NCI-H146 (cell line): ENCODE measurements around the gene SLC25A29.

Experiments
- DNase-seq: peaks from one replicate; lab custom pipeline; 2025; lab: John Stamatoyannopoulos, UW

The SLC25A29 gene

DNA sequence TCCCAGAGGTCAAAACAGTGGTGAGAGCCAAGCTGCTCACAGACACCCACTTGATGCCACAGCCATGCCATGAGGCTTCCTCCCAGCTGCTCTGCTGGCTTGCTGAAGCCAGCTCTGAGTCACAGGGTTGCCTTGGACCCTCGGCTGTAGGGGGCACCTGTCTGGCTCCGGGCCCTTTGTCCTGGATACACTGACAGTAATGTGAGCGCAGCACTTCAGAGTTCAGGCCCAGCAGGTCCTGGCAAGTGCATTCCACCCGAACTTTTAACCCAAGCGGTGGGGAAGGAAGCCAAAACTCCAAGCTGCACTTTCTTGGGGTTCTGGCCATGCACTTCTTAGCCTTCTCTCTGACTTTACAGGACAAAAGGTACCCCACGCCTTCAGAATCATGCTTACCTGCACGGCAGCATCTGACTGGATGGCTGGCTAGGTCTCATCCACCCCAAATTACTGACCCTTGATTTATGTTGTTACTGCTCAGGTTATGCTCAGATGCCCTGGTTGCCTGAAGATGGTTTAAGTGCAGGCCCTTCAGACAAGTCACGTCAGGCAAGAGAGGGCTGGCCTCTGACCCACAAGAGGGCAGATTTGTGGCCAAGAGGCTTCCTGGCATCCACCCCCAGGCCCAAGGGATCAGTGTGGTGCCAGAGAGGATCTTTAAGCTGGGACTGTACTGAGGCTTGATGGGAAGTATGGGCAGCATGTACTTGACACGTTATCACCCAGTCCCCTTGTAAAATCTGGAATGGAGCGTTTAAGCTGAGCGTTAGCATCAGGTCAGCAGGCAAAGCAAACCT lies 24.8 kb downstream of the SLC25A29 start:
- no peak for DNase-seq

DNA sequence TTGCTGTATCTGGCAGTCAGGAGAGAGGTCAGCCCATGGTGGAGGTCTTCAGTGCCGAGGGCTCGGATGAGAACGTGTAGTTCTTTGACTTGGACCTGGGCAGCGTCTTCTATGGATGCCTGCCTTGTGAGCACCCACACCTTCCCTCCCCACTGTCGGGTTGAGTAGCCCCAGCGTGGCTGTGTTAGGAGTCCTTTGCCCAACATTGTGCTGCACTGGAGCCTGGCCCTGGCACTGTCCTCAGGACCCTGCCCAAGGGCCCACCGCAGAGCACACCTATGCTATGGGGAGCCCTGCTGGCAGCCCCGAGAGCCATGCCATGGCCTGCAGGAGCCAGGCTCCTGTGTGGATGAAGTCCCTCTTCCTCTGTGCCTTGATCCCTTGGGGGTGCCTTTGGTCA lies 26.7 kb downstream of the SLC25A29 start:
- DNase-seq = no peak

DNA sequence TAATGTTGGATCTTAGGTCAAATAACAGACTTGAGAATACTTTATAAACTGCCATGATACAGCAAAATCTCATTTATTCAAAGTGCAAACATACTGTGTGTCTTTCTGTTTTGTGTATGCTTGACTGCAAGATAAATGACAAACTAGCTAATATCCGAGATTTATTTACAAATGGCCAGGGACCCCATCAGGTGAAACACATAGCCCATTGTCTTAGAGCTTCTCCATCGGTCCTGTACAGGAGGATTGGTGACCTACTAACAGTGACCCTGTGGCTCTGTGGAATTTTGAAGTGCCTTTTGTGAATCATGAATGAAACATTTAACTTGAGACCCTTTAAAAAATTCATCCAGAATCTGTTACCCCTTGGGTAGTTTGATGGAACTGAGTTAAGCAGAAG lies 27.1 kb downstream of the SLC25A29 start:
- no peak for DNase-seq

DNA sequence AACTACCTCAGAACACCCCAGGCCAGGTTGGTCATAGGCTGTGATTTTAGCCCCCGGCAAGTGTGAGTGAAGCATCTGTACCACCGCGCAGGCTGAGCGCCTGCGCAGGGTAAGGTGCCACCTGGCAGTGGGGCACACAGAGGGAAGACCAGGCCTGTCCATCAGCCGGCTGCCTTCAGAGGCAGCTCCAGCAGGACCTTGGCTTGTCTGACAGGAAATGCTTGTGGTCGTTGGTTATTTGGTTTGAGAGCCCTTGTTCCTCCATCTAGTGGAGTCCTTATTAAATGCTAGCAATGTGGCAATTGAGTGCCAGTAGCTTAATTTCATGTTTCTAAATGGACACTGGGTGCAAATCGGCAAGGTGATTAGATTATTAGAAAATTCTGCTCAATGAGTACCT lies 27.5 kb downstream of the SLC25A29 start:
- no peak for DNase-seq

GRCh38 chr14:100275214-100275613 lies 31.0 kb downstream of the SLC25A29 start:
- no peak for DNase-seq

GRCh38 chr14:100274250-100274649 lies 32.0 kb downstream of the SLC25A29 start:
- no peak for DNase-seq

GRCh38 chr14:100271247-100271939 lies 34.9 kb downstream of the SLC25A29 start:
- DNase-seq = no peak

GRCh38 chr14:100268591-100269207 lies 37.5 kb downstream of the SLC25A29 start:
- no peak for DNase-seq

DNA sequence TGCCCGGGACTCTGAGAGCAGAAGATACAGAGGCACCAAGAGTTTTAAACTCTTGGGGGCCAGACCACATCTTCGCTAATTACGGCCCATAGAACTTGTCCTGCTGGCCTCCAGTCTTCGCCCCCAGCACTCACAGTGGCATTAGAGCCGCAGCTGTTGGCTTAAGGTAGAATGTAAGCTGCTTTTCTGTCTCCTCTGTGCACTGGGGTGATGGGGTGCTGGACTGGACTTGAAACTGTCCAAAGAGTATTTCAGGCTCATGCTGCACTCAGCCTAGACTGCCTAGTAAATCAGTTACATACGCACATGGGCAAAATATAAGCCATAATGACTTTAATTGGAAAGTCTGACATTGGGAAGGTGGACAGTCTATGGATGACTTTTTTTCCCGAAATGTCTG lies 38.3 kb downstream of the SLC25A29 start:
- DNase-seq = no peak

DNA sequence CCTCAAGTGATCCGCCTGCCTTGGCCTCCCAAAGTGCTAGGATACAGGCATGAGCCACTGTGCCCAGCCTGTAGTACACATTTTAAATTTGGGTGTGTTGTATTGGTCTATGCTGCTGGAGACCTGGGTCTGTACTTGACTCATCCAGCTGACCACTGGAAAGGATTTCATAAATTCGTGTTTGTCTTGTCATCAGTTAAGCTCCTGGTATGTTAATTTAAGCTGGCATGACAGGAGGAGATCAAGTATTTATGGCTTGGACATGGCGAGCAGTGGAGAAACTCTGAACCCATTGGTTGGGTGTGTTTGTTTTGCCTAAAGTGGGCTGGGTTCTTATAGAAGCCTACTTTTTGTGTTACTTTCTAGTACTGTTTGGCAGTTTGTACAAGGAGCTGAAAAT lies 43.1 kb downstream of the SLC25A29 start:
- no peak for DNase-seq

- DNase-seq = no peak
Observed at GRCh38 chr14:100262545-100262944, 43.7 kb downstream of the SLC25A29 start.

- DNase-seq = no peak
Observed at GRCh38 chr14:100261621-100262020, 44.6 kb downstream of the SLC25A29 start.

DNA sequence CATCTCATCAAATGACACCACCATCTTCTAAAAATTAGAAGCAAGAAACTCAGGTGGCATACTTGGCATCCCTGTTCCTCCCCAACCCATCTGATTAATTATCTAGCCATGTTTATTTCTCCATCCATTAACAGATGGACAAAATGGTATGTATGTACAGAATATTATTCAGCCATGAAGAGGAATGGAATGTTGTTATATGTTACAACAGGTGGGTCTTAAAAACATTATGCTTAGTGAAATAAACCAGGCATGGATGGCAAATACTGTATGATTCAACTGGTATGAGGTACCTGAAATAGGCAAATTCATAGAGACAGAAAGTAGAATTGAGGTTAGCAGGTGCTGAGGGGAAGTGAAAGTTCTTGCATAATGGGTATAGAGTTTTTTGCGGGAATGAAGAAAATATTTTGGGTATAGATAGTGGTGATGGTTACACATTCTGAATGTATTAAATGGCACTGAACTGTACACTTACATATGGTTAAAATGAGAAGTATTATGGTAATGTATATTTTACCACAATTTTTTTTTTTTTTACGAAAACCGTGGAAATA lies 49.8 kb downstream of the SLC25A29 start:
- no peak for DNase-seq

DNA sequence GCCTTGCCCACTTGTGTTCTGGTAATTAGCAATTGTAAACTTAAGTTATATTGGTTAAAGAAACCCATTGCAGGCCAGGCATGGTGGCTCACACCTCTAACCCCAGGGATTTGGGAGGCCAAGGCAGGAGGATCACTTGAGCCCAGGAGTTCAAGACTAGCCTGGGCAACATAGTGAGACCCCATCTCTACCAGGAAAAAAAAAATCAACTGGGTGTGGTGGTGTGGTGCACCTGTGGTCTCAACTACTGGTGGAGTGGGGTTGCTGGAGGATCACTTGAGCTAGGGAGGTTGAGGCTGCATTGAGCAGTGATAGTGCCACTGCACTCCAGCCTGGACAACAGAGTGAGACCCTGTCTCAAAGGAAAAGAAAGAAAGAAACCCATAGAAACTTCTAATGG lies 53.6 kb downstream of the SLC25A29 start:
- no peak for DNase-seq

GRCh38 chr14:100250732-100251465 lies 55.3 kb downstream of the SLC25A29 start:
- DNase-seq = no peak

DNA sequence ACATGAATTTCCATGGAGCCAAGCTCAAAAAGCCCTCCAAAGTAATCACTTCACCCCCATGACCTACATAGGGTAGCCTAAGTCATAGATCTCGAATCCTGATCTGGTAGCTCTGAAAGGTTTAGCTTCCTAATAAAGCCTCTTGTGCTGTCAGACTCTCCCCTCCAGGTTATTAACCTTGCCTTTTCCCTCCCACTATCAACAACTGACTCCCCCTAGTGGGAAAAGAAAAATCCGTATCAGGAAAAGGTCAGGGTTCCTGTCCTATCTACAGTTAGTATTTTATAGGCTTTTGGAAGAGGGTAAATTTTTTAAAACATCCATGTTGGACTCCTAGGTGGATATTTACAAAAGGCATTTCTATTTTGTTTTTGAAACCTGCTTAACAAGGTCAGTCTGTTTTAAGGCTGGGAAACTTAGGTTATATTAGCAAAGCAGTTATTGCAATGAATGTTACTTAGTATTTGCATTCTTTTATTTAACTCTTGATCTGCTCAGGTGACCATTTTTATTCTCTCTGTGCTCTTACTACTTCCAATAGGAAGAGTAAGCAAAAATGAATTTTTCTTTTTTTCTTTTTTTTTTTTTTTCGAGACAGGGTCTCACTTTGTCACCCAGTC lies 59.3 kb downstream of the SLC25A29 start:
- peak; percentile 27 for DNase-seq

- no peak for DNase-seq
Observed at GRCh38 chr14:100243020-100243419, 63.2 kb downstream of the SLC25A29 start.

- no peak for DNase-seq
Observed at GRCh38 chr14:100241279-100241678, 65.0 kb downstream of the SLC25A29 start.
